Iris pigment epithelial cell (primary cell): Measurements from ENCODE around the gene CTU1.
A peak's percentile ranks its signal among the peaks of the same experiment; 100 is the strongest.

Experiments used
- DNase-seq: peaks from one replicate; pipeline ENCODE4 v3.0.0-alpha.2; 2011; ENCODE audit warnings: low read depth

CTU1 gene

GRCh38 chr19:51103926-51104341, 4.3 kb downstream of the CTU1 start:
- no peak for DNase-seq

GRCh38 chr19:51102991-51103390, 5.2 kb downstream of the CTU1 start:
- no peak for DNase-seq

GRCh38 chr19:51101171-51101865, 6.9 kb downstream of the CTU1 start:
- DNase-seq: peak; percentile 17

- no peak for DNase-seq
Observed at GRCh38 chr19:51100601-51101000, 7.6 kb downstream of the CTU1 start.

DNA sequence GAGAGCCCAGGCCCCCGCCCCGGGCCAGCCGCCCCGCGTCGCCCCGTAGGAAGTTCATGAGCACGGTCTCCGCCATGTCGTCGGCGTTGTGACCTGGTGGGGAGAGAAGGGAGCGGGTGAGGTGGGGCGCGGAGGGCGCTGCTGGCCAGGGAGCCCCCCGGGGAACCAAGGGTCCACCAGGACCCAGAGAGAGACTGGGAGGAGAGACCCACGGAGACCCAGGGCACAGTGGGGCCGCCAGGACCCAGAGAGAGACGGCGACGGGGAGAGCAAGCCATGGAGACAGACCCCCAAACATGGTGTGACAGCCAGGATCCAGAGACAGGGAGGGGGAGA, 9.2 kb downstream of the CTU1 start:
- DNase-seq: no peak

GRCh38 chr19:51098365-51099046, 9.7 kb downstream of the CTU1 start:
- peak; percentile 45 for DNase-seq

- no peak for DNase-seq
Observed at GRCh38 chr19:51097796-51098195, 10.4 kb downstream of the CTU1 start.

DNA sequence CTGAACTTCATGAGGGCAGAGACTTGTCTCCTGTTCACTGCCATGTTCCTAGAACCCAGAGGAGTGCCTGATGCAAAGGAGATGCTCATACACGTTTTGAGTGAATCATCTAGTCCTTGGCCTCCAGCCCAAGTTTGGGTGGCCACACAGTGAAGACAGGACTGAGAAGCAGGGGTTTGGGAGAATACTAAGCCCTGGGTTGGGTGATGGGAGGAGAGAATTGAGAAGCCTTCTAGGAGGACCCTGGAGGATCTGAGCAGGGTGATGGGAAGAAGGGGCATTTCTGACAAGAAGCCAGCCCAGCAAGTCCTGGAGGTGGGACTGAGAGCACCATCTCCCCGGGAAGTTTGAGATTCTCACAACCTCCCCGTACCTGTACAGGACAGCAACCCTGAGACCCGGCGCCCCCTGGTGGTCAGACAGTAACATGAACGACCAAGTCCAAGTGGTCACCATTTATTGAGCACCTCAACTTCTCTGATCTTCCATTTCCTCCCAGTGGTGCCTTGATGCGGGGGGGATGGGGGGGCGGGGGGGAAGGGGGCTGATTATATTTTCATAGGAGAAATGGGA, 11.0 kb downstream of the CTU1 start:
- peak; percentile 52 for DNase-seq

- no peak for DNase-seq
Observed at GRCh38 chr19:51096473-51097165, 11.6 kb downstream of the CTU1 start.

- no peak for DNase-seq
Observed at GRCh38 chr19:51094696-51095279, 13.4 kb downstream of the CTU1 start.

GRCh38 chr19:51093510-51094345, 14.5 kb downstream of the CTU1 start:
- DNase-seq: no peak

DNA sequence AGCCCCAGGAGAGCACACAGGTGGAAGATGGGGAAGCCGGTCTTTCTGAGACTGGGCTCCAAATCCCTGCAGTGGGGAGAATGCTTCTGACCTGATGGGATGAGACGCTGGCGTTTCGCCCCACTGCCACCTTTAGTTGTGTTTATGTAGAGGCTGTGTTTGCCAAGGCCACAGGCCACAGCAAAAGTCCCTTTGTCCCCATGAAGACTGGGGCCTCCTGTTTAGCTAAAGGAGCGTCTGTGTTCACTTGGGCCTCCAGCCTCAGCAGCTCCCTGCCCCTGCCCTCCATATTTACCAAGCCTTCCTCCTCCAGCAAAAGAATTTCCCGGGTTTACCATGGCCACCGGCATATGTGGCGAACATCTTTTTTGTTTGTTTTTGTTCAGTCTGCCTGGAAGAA, 15.1 kb downstream of the CTU1 start:
- DNase-seq: no peak

DNA sequence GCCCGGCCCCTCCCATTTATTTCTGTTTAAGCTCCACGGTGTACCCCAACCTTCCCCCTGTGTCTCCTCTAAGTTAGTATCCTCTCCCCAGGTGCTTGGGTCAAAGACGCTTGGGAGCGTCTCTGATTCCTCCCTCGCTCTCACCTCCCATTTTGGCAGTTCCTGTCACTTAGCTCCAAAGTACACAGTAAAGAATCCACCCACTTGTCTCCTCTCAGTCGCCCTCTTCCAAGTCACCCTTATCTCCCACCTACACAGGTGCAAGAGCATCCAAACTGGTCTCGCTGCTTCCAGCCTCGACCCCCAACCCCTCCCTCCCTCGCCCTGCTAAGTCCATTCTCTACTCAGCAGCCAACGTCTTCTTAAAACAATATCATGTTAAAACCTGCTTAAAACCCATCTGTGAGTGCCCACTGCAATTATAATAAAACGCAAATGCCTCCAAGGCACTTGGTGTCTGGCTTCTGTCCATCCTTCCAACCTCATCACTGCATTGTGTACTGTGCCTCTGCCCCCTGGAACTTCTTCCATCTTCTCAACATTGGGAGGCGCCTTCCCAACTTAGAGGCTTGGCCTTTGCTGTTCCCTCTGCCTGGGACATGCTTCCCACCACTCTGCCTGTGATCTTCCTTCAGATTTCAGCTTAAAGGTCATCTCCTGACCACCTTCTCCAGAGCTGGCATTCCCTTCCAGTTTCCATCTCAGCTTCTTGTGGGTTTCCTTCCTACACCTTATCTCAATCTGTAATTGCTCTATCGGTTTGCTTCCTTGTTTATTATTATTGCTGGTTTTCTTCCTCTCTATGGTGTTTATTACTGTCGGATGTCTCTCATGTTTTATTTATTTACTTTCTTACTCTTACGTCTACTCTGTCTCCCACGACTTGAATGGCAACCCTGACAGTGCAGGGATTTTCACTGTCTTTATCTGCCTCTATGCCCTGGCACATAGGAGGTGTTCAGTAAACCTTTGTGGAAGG, 16.0 kb downstream of the CTU1 start:
- no peak for DNase-seq

- DNase-seq: no peak
Observed at GRCh38 chr19:51091126-51091525, 17.1 kb downstream of the CTU1 start.

DNA sequence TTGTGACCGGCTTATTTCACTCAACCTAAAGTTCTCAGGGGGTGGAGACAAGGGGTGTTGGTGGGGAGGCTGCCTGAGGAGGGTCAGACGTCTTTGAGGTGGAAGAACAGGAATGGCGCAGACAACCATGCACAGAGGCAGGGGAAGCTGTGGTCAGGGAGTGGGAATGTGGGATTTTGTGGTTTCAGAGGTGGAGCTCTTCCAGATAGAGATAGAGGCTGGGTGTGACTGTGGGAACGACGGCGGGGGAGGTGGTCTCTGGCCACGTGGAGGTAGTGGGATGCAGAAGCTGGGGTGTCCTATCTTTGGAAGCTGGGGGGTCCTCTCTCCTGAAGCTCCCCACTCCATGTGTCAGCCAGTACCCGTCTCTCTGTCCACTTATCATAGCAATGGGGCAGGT, 17.7 kb downstream of the CTU1 start:
- no peak for DNase-seq

GRCh38 chr19:51089786-51090185, 18.4 kb downstream of the CTU1 start:
- no peak for DNase-seq

- DNase-seq: no peak
Observed at GRCh38 chr19:51086153-51086850, 21.9 kb downstream of the CTU1 start.

DNA sequence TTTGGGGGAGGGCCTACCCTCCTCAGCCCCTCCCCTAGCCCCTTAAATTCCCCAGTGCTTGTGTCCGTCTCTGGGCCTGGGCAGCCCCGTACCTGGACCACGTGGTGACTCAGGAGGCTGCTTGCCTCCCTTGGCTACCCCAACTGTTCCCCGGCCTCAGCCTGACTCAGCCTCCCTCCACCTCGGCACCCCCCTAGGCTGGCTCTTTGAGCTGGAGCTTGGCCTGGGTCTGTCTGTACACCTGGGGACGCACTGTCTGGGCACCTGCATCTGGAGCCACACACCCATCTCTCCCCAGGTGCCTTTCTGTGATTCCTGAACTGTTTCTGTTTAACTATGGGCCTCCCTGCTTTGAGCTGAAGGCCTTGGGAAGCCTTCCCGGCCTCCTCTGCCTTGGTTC, 23.7 kb downstream of the CTU1 start:
- DNase-seq: no peak

DNA sequence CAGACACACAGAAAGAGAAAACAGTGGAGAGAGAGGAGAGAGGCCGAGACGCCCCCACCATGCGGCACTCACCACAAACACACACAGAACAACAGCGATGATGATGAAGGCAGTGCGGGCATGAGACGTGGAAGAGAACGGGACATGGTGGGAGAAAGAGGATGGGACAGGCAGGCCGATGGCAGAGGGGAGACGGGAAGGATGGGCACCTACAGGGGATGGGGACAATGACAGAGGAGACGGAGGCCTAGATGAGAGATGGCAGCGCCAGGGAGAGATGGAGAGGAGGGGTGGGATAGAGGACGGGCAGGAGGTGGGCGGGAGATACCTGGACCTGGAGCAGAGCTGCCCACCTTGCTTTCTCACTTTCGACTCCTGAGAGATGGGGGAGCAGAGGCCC, 24.4 kb downstream of the CTU1 start:
- DNase-seq: no peak

- no peak for DNase-seq
Observed at GRCh38 chr19:51083181-51083580, 25.0 kb downstream of the CTU1 start.
